ENCODE results near the gene ADAM23. TPM values are rescaled to one million over a fixed set of nuclear protein-coding genes. Genes with fewer than 3 reads are reported as not detected.

The ADAM23 gene
- total RNA-seq, 1 donor from 2014 or later, result 8.5 TPM

DNA sequence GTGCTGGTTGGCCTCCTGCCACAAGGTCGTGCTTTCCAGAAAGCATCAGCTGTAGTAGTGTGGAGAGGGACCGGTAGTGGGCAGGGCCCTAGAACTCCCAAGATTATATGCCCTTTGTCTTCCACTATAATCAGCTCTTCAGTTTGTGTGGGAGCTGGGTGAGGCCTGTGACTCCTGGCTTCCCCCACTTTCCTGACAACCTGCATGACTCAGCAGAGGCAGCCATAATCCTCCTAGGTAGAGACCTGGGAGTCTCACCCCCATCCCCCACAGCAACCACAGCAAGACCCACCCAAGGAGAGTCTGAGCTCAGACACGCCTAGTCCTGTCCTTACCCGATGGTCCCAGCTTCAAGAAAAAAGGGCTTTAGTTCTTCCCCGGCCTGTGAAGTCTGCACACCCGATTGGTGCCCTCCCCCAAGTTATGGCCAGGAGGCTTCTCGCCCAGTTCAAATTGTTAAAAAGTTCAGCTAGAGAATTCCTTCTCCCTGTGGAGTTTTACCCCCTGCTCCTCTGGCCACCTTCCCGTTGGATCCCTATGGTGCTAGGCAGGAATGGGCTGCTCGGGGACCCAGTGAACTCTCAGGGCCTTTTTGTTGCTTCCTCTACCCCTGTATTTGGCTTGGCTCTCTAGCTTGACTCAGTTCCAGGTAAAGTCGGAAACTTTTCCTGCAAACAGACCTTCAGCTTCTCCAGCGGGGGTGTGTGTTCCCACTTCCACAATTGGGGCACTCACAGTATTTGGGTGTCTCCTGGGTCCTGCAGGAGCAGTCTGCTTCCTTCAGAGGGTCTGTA lies 141.2 kb downstream of the ADAM23 start:
- Mint-ChIP-seq H3K9me3 (peaks cover 4% of the 10 kb centered on the region), H3K4me1 (peaks cover 21% of the 10 kb centered on the region), H3K27ac (peak overlapping the region; percentile 14), H3K36me3 (no peaks in the 10 kb centered on the region), H3K4me3 (no peak overlapping the region), H3K27me3 (ENCODE audit: low read depth) (no peaks in the 10 kb centered on the region)
- TF ChIP-seq, protein P1, sequence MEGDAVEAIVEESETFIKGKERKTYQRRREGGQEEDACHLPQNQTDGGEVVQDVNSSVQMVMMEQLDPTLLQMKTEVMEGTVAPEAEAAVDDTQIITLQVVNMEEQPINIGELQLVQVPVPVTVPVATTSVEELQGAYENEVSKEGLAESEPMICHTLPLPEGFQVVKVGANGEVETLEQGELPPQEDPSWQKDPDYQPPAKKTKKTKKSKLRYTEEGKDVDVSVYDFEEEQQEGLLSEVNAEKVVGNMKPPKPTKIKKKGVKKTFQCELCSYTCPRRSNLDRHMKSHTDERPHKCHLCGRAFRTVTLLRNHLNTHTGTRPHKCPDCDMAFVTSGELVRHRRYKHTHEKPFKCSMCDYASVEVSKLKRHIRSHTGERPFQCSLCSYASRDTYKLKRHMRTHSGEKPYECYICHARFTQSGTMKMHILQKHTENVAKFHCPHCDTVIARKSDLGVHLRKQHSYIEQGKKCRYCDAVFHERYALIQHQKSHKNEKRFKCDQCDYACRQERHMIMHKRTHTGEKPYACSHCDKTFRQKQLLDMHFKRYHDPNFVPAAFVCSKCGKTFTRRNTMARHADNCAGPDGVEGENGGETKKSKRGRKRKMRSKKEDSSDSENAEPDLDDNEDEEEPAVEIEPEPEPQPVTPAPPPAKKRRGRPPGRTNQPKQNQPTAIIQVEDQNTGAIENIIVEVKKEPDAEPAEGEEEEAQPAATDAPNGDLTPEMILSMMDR (IDR thresholded peaks at IDR 0.05; ENCODE audit: unreplicated experiment), result no peak
- DNase-seq (ENCODE audit: low spot score in 2 of 2, unreplicated experiment in 2 of 2), result no peak

DNA sequence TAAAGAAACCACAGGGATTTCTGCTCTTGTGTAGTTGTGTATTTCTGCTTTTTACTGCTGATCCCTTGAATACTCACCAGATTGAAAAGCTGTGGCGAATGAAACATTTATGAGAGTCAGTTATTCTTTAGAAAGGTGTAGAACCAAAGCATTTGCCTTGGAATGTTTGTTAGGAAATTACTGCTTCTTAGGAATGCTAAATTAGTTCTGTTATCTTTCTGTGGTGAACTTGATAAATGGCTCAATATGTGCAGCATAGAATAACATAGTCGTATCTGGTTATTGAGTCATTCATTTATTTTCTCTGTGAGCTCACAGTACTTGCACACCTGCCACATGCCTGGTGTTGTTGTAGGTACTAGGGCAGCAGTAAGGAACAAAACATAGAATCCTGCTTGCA lies 142.0 kb downstream of the ADAM23 start:
- no peak for DNase-seq (ENCODE audit: low spot score in 2 of 2, unreplicated experiment in 2 of 2)
- Mint-ChIP-seq H3K27me3 (ENCODE audit: low read depth) (no peaks in the 10 kb centered on the region), H3K9me3 (no peaks in the 10 kb centered on the region), H3K36me3 (no peaks in the 10 kb centered on the region), H3K27ac (peak overlapping the region; percentile 14), H3K4me3 (no peak overlapping the region), H3K4me1 (peaks cover 21% of the 10 kb centered on the region)
- TF ChIP-seq, protein P1 (IDR thresholded peaks at IDR 0.05; ENCODE audit: unreplicated experiment), result no peak

DNA sequence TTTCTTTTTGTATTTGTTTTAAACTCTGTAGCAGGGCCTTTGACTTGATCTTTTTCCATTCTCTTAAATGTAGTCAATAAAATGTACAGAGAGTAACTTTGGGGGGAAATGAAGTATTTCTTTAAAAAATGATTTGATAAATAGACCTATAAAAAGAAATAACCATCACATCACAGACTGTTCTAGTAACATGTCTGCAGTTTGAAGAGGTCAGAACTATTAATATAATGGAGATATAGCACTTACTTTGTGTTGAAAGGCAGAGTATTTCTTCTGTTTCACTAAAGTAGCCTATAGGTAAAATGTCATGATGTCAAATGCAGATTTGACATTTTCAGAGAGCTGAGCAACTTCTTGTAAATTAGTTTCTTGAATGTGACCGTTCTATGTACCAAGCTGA lies 143.3 kb downstream of the ADAM23 start:
- Mint-ChIP-seq H3K4me3 (no peak overlapping the region), H3K36me3 (no peaks in the 10 kb centered on the region), H3K27ac (no peak overlapping the region), H3K27me3 (ENCODE audit: low read depth) (no peaks in the 10 kb centered on the region), H3K9me3 (no peaks in the 10 kb centered on the region), H3K4me1 (peaks cover 21% of the 10 kb centered on the region)
- no peak for DNase-seq (ENCODE audit: low spot score in 2 of 2, unreplicated experiment in 2 of 2)
- TF ChIP-seq, protein P1 (IDR thresholded peaks at IDR 0.05; ENCODE audit: unreplicated experiment), result no peak

DNA sequence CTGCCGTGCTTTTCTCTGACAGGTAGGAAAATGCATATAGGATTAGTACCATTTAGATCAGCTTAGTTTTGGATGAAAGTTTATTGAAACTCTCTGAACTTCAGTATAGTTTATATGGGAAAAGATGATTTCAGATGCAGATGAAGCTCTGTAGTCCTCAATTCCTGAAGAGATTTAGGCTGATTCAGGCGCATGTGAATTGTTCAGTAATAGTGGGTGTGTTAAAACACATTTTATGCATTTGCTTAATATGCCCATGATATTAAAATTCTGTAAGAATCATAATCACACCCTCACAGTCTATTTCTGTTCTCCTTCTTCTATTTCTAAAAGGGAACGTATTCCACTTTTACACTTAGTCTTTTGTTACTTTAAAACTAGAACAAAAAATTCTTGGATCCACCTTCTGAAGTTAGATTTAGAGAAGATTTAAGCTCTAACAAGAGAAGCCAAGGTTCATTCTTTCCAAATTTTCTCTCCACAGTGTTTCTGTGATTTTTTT lies 154.4 kb downstream of the ADAM23 start:
- DNase-seq (ENCODE audit: low spot score in 2 of 2, unreplicated experiment in 2 of 2), result no peak
- TF ChIP-seq, protein P1 (IDR thresholded peaks at IDR 0.05; ENCODE audit: unreplicated experiment), result no peak
- Mint-ChIP-seq H3K27me3 (ENCODE audit: low read depth) (no peaks in the 10 kb centered on the region), H3K4me3 (no peak overlapping the region), H3K36me3 (no peaks in the 10 kb centered on the region), H3K27ac (no peak overlapping the region), H3K9me3 (no peaks in the 10 kb centered on the region), H3K4me1 (no peaks in the 10 kb centered on the region)

DNA sequence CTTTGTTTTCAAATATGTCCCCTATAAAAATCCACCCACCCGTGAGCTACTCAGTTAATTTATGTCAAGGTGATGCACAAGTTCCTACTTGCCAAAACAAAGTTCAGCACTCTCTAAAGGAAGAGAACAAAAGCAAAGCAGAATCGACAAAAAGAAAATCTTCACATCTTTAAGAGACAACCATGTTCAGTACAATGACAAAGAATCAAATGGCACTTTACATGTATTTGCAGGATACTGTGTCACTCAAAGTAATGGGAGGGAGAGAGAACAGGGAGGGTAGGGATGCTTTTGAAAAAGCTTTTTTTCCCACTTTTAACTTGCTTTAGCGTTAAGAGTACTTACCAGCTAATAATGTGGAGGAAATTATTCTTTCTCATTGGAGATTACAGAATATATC lies 159.9 kb downstream of the ADAM23 start:
- TF ChIP-seq, protein P1 (IDR thresholded peaks at IDR 0.05; ENCODE audit: unreplicated experiment), result no peak
- no peak overlapping the region for H3K4me3 Mint-ChIP-seq
- no peaks in the 10 kb centered on the region for H3K36me3 Mint-ChIP-seq
- no peaks in the 10 kb centered on the region for H3K9me3 Mint-ChIP-seq
- no peaks in the 10 kb centered on the region for H3K27me3 Mint-ChIP-seq (ENCODE audit: low read depth)
- no peak overlapping the region for H3K27ac Mint-ChIP-seq
- H3K4me1 Mint-ChIP-seq, result no peaks in the 10 kb centered on the region
- DNase-seq (ENCODE audit: low spot score in 2 of 2, unreplicated experiment in 2 of 2), result no peak
